GM12878 (cell line): ENCODE measurements around the gene MVK. TPM values are rescaled to one million over a fixed set of nuclear protein-coding genes. Genes with fewer than 3 reads are reported as not detected.

Experiments used
- ATAC-seq: fragments of 200-7000 bp; cut with Tn5 transposase; 3 replicates; pipeline ENCODE4 v1.9.1; 2020; ENCODE audit warnings: mild to moderate bottlenecking, moderate library complexity
- BruUV-seq: library from RNA; stranded (reverse); fragments of 400-500 nt; replicated peaks from 2 replicates; lab custom pipeline; 2021; lab: Mats Ljungman, UMichigan
- CTCF ChIA-PET: fragments of 300-600 bp; sonication (Branson Sonifier 250); formaldehyde crosslinking; extraction: SDS; loops from one replicate; lab custom pipeline; 2021; ENCODE audit warnings: inconsistent platforms; lab: Yijun Ruan, JAX
- POLR2A ChIA-PET: fragments of 350-600 bp; formaldehyde crosslinking; extraction: SDS; loops from one replicate; lab custom pipeline; 2021; ENCODE audit warnings: inconsistent platforms; lab: Charles Lee
- RAD21 ChIA-PET: fragments of 300-600 bp; sonication (Branson Sonifier 250); formaldehyde crosslinking; loops from one replicate; lab custom pipeline; 2023; ENCODE audit warnings: antibody characterized with exemption; ENCODE audit not compliant: unreplicated experiment; lab: Charles Lee
- SMC1A ChIA-PET: fragments of 300-600 bp; sonication (Branson Sonifier 250); formaldehyde crosslinking; loops from one replicate; lab custom pipeline; 2023; ENCODE audit not compliant: unreplicated experiment, uncharacterized antibody; lab: Charles Lee
- DNase-seq: peaks from one replicate; pipeline ENCODE4 v3.0.0-alpha.2; 2011; ENCODE audit warnings: low read depth, low spot score
- FAIRE-seq: peaks from 3 replicates; lab custom pipeline; 2011; peaks lifted over from hg19 to GRCh38; lab: Jason Lieb, UNC
- H2AFZ ChIP-seq: 2 replicates; pipeline ENCODE4 v1.6.0; 2011; ENCODE audit warnings: low read depth, low read length, control low read depth; ENCODE audit not compliant: control insufficient read depth
- H3K27ac ChIP-seq: 2 replicates; pipeline ENCODE4 v1.5.1; 2011; ENCODE audit warnings: control low read depth; ENCODE audit not compliant: control insufficient read depth, insufficient read depth
- H3K27me3 ChIP-seq, 2 experiments: replicated peaks in 1 of 2; 2 replicates each; pipeline versions ENCODE4 v1.6.0 to v1.6.1; 2011; ENCODE audit warnings: low read length in 1 of 2; ENCODE audit not compliant: control insufficient read depth in 2 of 2, insufficient read depth in 2 of 2
- H3K36me3 ChIP-seq, 2 experiments: 2 replicates each; pipeline ENCODE4 v1.5.1; 2011; ENCODE audit warnings: low read length in 1 of 2; ENCODE audit not compliant: control insufficient read depth in 2 of 2, insufficient read depth in 2 of 2
- H3K4me1 ChIP-seq: 2 replicates; pipeline ENCODE4 v1.6.1; 2011; ENCODE audit warnings: mild to moderate bottlenecking, low read length, moderate library complexity, mixed read lengths; ENCODE audit not compliant: control insufficient read depth, insufficient read depth
- H3K4me2 ChIP-seq: 2 replicates; pipeline ENCODE4 v1.6.0; 2011; ENCODE audit warnings: control low read depth; ENCODE audit not compliant: control insufficient read depth, insufficient read depth
- H3K4me3 ChIP-seq: fragments of 200-600 bp; sonication (generic); 2 replicates; pipeline ENCODE4 v1.5.1; 2016
- H3K79me2 ChIP-seq: 2 replicates; pipeline ENCODE4 v1.6.0; 2011; ENCODE audit warnings: low read length; ENCODE audit not compliant: control insufficient read depth, insufficient read depth
- H3K9ac ChIP-seq: 2 replicates; pipeline ENCODE4 v1.8.0; 2011; ENCODE audit warnings: low read length, control low read depth, mixed read lengths; ENCODE audit not compliant: control insufficient read depth, insufficient read depth
- H3K9me3 ChIP-seq: replicated peaks from 3 replicates; pipeline ENCODE4 v1.5.1; 2011; ENCODE audit warnings: mild to moderate bottlenecking, low read length; ENCODE audit not compliant: control insufficient read depth, insufficient read depth
- H4K20me1 ChIP-seq: 2 replicates; pipeline ENCODE4 v1.6.0; 2011; ENCODE audit not compliant: control insufficient read depth, insufficient read depth
- CBX3 ChIP-seq: fragments of 200-600 bp; sonication (generic); IDR thresholded peaks from 2 replicates; pipeline ENCODE4 v1.6.1; 2016; ENCODE audit warnings: low read depth, borderline replicate concordance
- EED ChIP-seq: sonication (generic); IDR thresholded peaks from 2 replicates; pipeline ENCODE4 v1.6.1; 2016; ENCODE audit warnings: antibody characterized with exemption, low read depth
- FOS ChIP-seq: IDR thresholded peaks from 3 replicates; pipeline ENCODE4 v1.6.1; 2011; ENCODE audit warnings: borderline replicate concordance; ENCODE audit not compliant: insufficient read length; ENCODE audit errors: extremely low read depth
- FOXK2 ChIP-seq: fragments of 450-650 bp; IDR thresholded peaks from 2 replicates; pipeline ENCODE4 v1.6.1; 2017; ENCODE audit warnings: mild to moderate bottlenecking, moderate library complexity
- IKZF1 ChIP-seq: fragments of 450-650 bp; conservative IDR thresholded peaks from 2 replicates; pipeline ENCODE4 v1.6.1; 2017; ENCODE audit warnings: antibody characterized with exemption, mild to moderate bottlenecking
- MYB ChIP-seq: fragments of 150-350 bp; IDR thresholded peaks from 2 replicates; pipeline ENCODE4 v1.6.1; 2014; ENCODE audit warnings: mild to moderate bottlenecking, low read depth, low read length, borderline replicate concordance
- RAD21 ChIP-seq: IDR thresholded peaks from 2 replicates; pipeline ENCODE4 v1.6.1; 2011; ENCODE audit warnings: mild to moderate bottlenecking, low read depth, low read length, moderate library complexity; ENCODE audit not compliant: insufficient read depth
- RELA ChIP-seq: fragments of 450-650 bp; IDR thresholded peaks from 2 replicates; pipeline ENCODE4 v1.8.0; 2014; ENCODE audit warnings: borderline replicate concordance; ENCODE audit not compliant: partially characterized antibody
- RFX5 ChIP-seq: IDR thresholded peaks from 2 replicates; pipeline ENCODE4 v1.6.1; 2011; ENCODE audit warnings: low read depth, low read length, improper control_type of control experiment
- SP1 ChIP-seq: IDR thresholded peaks from one replicate; pipeline ENCODE4 v1.6.1; 2011; ENCODE audit warnings: low read depth, low read length
- SREBF2 ChIP-seq: IDR thresholded peaks from 2 replicates; pipeline ENCODE4 v1.6.1; 2012; ENCODE audit warnings: mild to moderate bottlenecking, low read length
- TBL1XR1 ChIP-seq: IDR thresholded peaks from 2 replicates; pipeline ENCODE4 v1.6.1; 2012; ENCODE audit warnings: low read depth, low read length, improper control_type of control experiment
- TCF3 ChIP-seq: IDR thresholded peaks from 2 replicates; pipeline ENCODE4 v1.6.1; 2012; ENCODE audit warnings: low read depth, mild to moderate bottlenecking, low read length, borderline replicate concordance; ENCODE audit not compliant: insufficient read depth
- ZNF24 ChIP-seq: fragments of 450-650 bp; IDR thresholded peaks from 2 replicates; pipeline ENCODE4 v1.6.1; 2017; ENCODE audit warnings: antibody characterized with exemption, mild to moderate bottlenecking
- WGBS: methylation state at CpG from one replicate; pipeline ENCODE4 v1.1.6; 2016; ENCODE audit warnings: low lambda C conversion rate; ENCODE audit not compliant: insufficient replicate concordance, insufficient coverage; ENCODE audit errors: missing lambda C conversion rate; 5-methylcytosine and 5-hydroxymethylcytosine counted together
- in situ Hi-C: fragments of 300-500 bp; cut with MboI; formaldehyde crosslinking; loops from 9 replicates; pipeline ENCODE4 v1.14.3; 2018; ENCODE audit warnings: mixed read lengths
- intact Hi-C: fragments of 100-400 bp; cut with micrococcal nuclease; formaldehyde crosslinking; loops from one replicate; pipeline ENCODE4 v1.14.2; 2022; ENCODE audit not compliant: unreplicated experiment
- polyA plus RNA-seq, 11 experiments: library from polyadenylated mRNA; depleted of rRNA in 4 of 11; unstranded in 6 of 11; stranded (reverse) in 5 of 11; fragments of >200 nt; fragmentation: Nextera tagmentation in 4 of 11; fragmentation: Illumina TruSeq in 1 of 11; extraction: Ambion mirVana in 4 of 11; extraction: Trizol in 1 of 11; gene quantifications; 1 replicate in 1 of 11; 2 replicates in 10 of 11; pipeline versions ENCODE4 v1.2.1 to v1.2.3, GENCODE V29; 2011 to 2016; ENCODE audit warnings: inconsistent platforms in 2 of 11, missing spikeins in 2 of 11, low read depth in 1 of 11
- total RNA-seq, 4 experiments: library from RNA; depleted of rRNA in 3 of 4; stranded (reverse); fragments of >200 nt in 3 of 4; fragmentation: Illumina TruSeq in 1 of 4; extraction: Trizol in 1 of 4; gene quantifications; 2 replicates each; pipeline versions ENCODE4 v1.2.1 to v1.2.3, GENCODE V29; 2013 to 2021
- TF ChIP-seq, protein P1 (sequence below): fragments of 450-650 bp; IDR thresholded peaks from 2 replicates; pipeline ENCODE4 v1.6.1; 2016; ENCODE audit warnings: mild to moderate bottlenecking
- TF ChIP-seq, protein P2 (sequence below): IDR thresholded peaks from 2 replicates; pipeline ENCODE4 v1.6.1; 2011; ENCODE audit warnings: low read depth, mild to moderate bottlenecking, low read length, moderate library complexity, borderline replicate concordance; ENCODE audit errors: extremely low read depth
- TF ChIP-seq, protein P3 (sequence below): fragments of 450-650 bp; IDR thresholded peaks from 2 replicates; pipeline ENCODE4 v1.6.1; 2018; ENCODE audit warnings: mild to moderate bottlenecking, low read depth, moderate library complexity; ENCODE audit not compliant: partially characterized antibody

MVK gene
- total and polyA plus RNA-seq, 10 of the 15 experiments (the other 5 are each of a cell fraction or from before 2014, with no cell fraction given), result 0.24 to 46.7 (median 31.9) TPM

DNA sequence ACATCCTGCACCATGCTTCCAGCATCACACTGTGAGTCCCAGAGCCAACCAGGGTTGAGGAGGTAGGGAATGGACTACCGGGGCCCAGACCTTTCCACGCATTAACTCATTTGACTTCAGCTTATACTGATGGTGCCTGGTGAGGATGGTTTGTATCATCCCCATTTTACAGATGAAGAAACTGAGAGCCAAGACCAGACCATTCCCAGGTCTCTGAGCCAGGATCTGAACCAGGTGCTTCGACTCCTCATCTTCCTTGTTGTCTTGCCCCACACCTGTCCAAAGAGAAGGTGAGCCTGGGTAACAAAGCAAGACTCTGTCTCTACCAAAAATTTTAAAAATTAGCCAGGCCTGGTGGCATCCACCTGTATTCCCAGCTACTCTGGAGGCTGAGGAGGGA is 64.4 kb downstream of the MVK start:
- Histone ChIP-seq H3K4me3 (no peak overlapping the region), H3K4me1 (no peaks in the 10 kb centered on the region), H3K9me3 (no peaks in the 10 kb centered on the region), H3K27me3 (no peaks in the 10 kb centered on the region; a peak in 1 of 4 replicates), H3K36me3 (no peaks in the 10 kb centered on the region), H4K20me1 (no peaks in the 10 kb centered on the region), H2AFZ (no peak overlapping the region), H3K79me2 (no peaks in the 10 kb centered on the region), H3K9ac (no peak overlapping the region), H3K27ac (no peak overlapping the region), H3K4me2 (no peak overlapping the region)
- BruUV-seq, result no TSS peak
- TF ChIP-seq RAD21 (no peak), MYB (no peak), RFX5 (no peak), FOS (no peak), RELA (no peak), SP1 (no peak), ZNF24 (no peak), FOXK2 (no peak), EED (no peak), IKZF1 (no peak), SREBF2 (no peak), TCF3 (no peak), CBX3 (no peak), TBL1XR1 (no peak)
- TF ChIP-seq, protein P1, sequence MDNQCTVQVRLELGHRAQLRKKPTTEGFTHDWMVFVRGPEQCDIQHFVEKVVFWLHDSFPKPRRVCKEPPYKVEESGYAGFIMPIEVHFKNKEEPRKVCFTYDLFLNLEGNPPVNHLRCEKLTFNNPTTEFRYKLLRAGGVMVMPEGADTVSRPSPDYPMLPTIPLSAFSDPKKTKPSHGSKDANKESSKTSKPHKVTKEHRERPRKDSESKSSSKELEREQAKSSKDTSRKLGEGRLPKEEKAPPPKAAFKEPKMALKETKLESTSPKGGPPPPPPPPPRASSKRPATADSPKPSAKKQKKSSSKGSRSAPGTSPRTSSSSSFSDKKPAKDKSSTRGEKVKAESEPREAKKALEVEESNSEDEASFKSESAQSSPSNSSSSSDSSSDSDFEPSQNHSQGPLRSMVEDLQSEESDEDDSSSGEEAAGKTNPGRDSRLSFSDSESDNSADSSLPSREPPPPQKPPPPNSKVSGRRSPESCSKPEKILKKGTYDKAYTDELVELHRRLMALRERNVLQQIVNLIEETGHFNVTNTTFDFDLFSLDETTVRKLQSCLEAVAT, result no peak
- TF ChIP-seq, protein P2, sequence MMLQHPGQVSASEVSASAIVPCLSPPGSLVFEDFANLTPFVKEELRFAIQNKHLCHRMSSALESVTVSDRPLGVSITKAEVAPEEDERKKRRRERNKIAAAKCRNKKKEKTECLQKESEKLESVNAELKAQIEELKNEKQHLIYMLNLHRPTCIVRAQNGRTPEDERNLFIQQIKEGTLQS, result no peak
- TF ChIP-seq, protein P3, sequence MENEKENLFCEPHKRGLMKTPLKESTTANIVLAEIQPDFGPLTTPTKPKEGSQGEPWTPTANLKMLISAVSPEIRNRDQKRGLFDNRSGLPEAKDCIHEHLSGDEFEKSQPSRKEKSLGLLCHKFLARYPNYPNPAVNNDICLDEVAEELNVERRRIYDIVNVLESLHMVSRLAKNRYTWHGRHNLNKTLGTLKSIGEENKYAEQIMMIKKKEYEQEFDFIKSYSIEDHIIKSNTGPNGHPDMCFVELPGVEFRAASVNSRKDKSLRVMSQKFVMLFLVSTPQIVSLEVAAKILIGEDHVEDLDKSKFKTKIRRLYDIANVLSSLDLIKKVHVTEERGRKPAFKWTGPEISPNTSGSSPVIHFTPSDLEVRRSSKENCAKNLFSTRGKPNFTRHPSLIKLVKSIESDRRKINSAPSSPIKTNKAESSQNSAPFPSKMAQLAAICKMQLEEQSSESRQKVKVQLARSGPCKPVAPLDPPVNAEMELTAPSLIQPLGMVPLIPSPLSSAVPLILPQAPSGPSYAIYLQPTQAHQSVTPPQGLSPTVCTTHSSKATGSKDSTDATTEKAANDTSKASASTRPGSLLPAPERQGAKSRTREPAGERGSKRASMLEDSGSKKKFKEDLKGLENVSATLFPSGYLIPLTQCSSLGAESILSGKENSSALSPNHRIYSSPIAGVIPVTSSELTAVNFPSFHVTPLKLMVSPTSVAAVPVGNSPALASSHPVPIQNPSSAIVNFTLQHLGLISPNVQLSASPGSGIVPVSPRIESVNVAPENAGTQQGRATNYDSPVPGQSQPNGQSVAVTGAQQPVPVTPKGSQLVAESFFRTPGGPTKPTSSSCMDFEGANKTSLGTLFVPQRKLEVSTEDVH, result no peak
- in situ Hi-C loops, result no loop called here
- POLR2A ChIA-PET, result no interaction called here
- no peak for ATAC-seq
- DNase-seq, result no peak
- SMC1A ChIA-PET, result no interaction called here
- no peak for FAIRE-seq
- CTCF ChIA-PET, result no interaction called here
- WGBS, result 45% methylated on average over 3 of the region's 3 CpGs
- intact Hi-C loops, result no loop called here
- RAD21 ChIA-PET, result no interaction called here
